Kidney (tissue), 14 donors: ENCODE data around the gene PRICKLE1. TPM values are rescaled to one million over a fixed set of nuclear protein-coding genes. Genes with fewer than 3 reads are reported as not detected.

Experiments
- DNase-seq, 5 donors: peaks; one replicate each; pipeline ENCODE4 v3.0.0-alpha.2; 2013 to 2020
- FAIRE-seq: peaks from 2 replicates; lab custom pipeline; 2012; peaks lifted over from hg19 to GRCh38; lab: Jason Lieb, UNC
- H3K27ac ChIP-seq, 2 donors: one replicate each; pipeline ENCODE4 v1.7.0; 2013; ENCODE audit warnings: low read depth in 2 of 2, low read length in 2 of 2, inconsistent platforms in 1 of 2
- H3K27me3 ChIP-seq: one replicate; pipeline ENCODE4 v1.7.1; 2013; ENCODE audit warnings: low read length, inconsistent platforms; ENCODE audit not compliant: control insufficient read depth, insufficient read depth
- H3K36me3 ChIP-seq, 3 donors: one replicate each; pipeline versions ENCODE4 v1.7.0 to v1.7.1; 2013; ENCODE audit warnings: low read length in 3 of 3, control low read depth in 1 of 3, inconsistent platforms in 1 of 3; ENCODE audit not compliant: insufficient read depth in 3 of 3, control insufficient read depth in 2 of 3
- H3K4me1 ChIP-seq, 3 donors: one replicate each; pipeline versions ENCODE4 v1.7.0 to v1.7.1; 2013; ENCODE audit warnings: low read length in 3 of 3, inconsistent platforms in 1 of 3, low read depth in 1 of 3; ENCODE audit not compliant: control insufficient read depth in 2 of 3, insufficient read depth in 2 of 3
- H3K4me3 ChIP-seq, 3 donors: one replicate each; pipeline versions ENCODE4 v1.7.0 to v1.8.1; 2013; ENCODE audit warnings: low read length in 3 of 3, control low read depth in 1 of 3, inconsistent platforms in 1 of 3
- H3K9ac ChIP-seq, 3 donors: one replicate each; pipeline versions ENCODE4 v1.7.0 to v1.7.1; 2013; ENCODE audit warnings: low read length in 3 of 3, control low read depth in 1 of 3, inconsistent platforms in 1 of 3
- H3K9me3 ChIP-seq, 3 donors: one replicate each; pipeline versions ENCODE4 v1.7.0 to v1.7.1; 2013; ENCODE audit warnings: low read length in 3 of 3, control low read depth in 1 of 3, inconsistent platforms in 1 of 3; ENCODE audit not compliant: control insufficient read depth in 2 of 3, insufficient read depth in 1 of 3
- CTCF ChIP-seq: IDR thresholded peaks from 3 replicates; pipeline ENCODE4 v1.5.1; 2012; ENCODE audit warnings: mild to moderate bottlenecking, moderate library complexity, borderline replicate concordance; ENCODE audit not compliant: insufficient read depth; ENCODE audit errors: extremely low read depth
- intact Hi-C: fragments of 100-400 bp; cut with DNase I; formaldehyde crosslinking; loops from one replicate; pipeline ENCODE4 v1.11.1; 2022
- polyA plus RNA-seq: library from polyadenylated mRNA; stranded (reverse); fragments of 350-450 nt; fragmentation: Illumina TruSeq; extraction: RNeasy Lipid Tissue Mini Kit (QIAGEN cat#74804); gene quantifications from one replicate; pipeline ENCODE4 v1.2.3, GENCODE V29; 2014; ENCODE audit warnings: low read depth, low replicate concordance; ENCODE audit not compliant: insufficient read depth
- total RNA-seq: library from RNA; stranded (reverse); fragmentation: NEBNext Ultra II Directional; extraction: Animal tissue kit (Norgen Biotek cat#: 25700); gene quantifications from one replicate; pipeline ENCODE4 v1.2.1, GENCODE V29; 2021
- donor health status: control.
- donor health status: control.
- donor health status: control.
- donor health status: control.
- donor health status: control.
- donor health status: DM: yes; HTN: yes; CAD: no.
- donor health status: Normal renal cell carcinoma (clear cell type).

The PRICKLE1 gene
- total and polyA plus RNA-seq, 2 donors from 2014 or later: 3.9 to 21.7 TPM

- DNase-seq (no peak), FAIRE-seq (no peak)
- no peak for TF ChIP-seq CTCF
- Histone ChIP-seq H3K9me3 (no peaks in the 10 kb centered on the region), H3K36me3 (no peaks in the 10 kb centered on the region), H3K9ac (no peak overlapping the region), H3K27me3 (no peaks in the 10 kb centered on the region), H3K4me3 (no peak overlapping the region), H3K27ac (no peak overlapping the region), H3K4me1 (peaks cover 0 to 6% (median 2%) of the 10 kb centered on the region in 3 donors)
- intact Hi-C loops: loop anchor here (10.0 kb wide), 2 partner anchors 99 to 849 kb away; partner anchors contain the start of gene PRICKLE1
Measured at GRCh38 chr12:42485823-42486222, 103.7 kb downstream of the PRICKLE1 start.

- no peaks in the 10 kb centered on the region for H3K27me3 ChIP-seq
- H3K9ac ChIP-seq: no peak overlapping the region
- no peak for TF ChIP-seq CTCF
- H3K4me1 ChIP-seq: peaks cover 0 to 6% (median 3%) of the 10 kb centered on the region in 3 donors
- H3K9me3 ChIP-seq: no peaks in the 10 kb centered on the region
- FAIRE-seq: peak; percentile 45
- intact Hi-C loops: loop anchor here (10.0 kb wide), 2 partner anchors 100 to 850 kb away; partner anchors contain the start of gene PRICKLE1
- DNase-seq: peak in 1 of 5 donors; percentile 34
- H3K36me3 ChIP-seq: no peaks in the 10 kb centered on the region
- no peak overlapping the region for H3K4me3 ChIP-seq
- no peak overlapping the region for H3K27ac ChIP-seq
Measured at GRCh38 chr12:42484996-42485395, 104.5 kb downstream of the PRICKLE1 start.

GRCh38 chr12:42483521-42483790 lies 106.1 kb downstream of the PRICKLE1 start:
- FAIRE-seq: no peak

More at GRCh38 chr12:42483521-42483790, 106.1 kb downstream of the PRICKLE1 start:
- H3K27ac ChIP-seq: peak overlapping the region; percentile 77 to 86
- no peaks in the 10 kb centered on the region for H3K36me3 ChIP-seq
- H3K4me1 ChIP-seq: peaks cover 0 to 6% (median 3%) of the 10 kb centered on the region in 3 donors
- intact Hi-C loops: loop anchor here (10.0 kb wide), 2 partner anchors 101 to 851 kb away; partner anchors contain the start of gene PRICKLE1
- peak overlapping the region in 2 of 3 donors; percentile 21 to 45 for H3K9ac ChIP-seq
- H3K4me3 ChIP-seq: peak overlapping the region; percentile 52 to 75 (median 71)
- DNase-seq: peak in 3 of 5 donors; percentile 74 to 83 (median 81)
- no peaks in the 10 kb centered on the region for H3K9me3 ChIP-seq
- TF ChIP-seq CTCF: no peak
- H3K27me3 ChIP-seq: no peaks in the 10 kb centered on the region
